ENCODE measurements around the gene TMCO4. TPM values are rescaled to one million over a fixed set of nuclear protein-coding genes. Genes with fewer than 3 reads are reported as not detected.

TMCO4 gene
- total RNA-seq, 1 donor from 2014 or later: 5.7 TPM

DNA sequence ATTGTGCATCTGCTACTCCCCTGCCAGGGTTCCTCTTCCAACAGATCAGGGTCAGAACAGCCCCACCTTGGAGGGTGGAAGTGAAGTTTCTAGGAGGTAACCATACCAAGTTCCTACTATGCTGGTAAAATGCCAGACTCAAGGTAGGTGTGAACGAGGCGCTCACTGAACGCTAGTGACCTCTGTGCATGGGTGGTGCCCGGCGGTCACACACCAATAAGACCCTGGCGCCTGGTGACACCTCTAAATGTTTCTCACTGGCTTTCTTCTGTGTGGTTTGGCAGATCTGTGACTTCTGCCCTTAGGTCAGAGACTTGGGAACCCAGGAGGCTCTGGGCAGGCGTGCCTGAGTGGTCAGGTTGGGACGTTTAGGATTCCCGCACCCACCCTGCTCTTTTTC lies 55.9 kb downstream of the TMCO4 start:
- Histone ChIP-seq H3K27me3 (no peaks in the 10 kb centered on the region), H3K27ac (no peak overlapping the region), H3K36me3 (peaks cover 29 to 59% of the 10 kb centered on the region in 2 donors), H3K4me1 (no peaks in the 10 kb centered on the region), H3K4me3 (no peak overlapping the region), H3K9me3 (peaks cover 0 to 4% of the 10 kb centered on the region in 2 donors)
- TF ChIP-seq, protein P1, sequence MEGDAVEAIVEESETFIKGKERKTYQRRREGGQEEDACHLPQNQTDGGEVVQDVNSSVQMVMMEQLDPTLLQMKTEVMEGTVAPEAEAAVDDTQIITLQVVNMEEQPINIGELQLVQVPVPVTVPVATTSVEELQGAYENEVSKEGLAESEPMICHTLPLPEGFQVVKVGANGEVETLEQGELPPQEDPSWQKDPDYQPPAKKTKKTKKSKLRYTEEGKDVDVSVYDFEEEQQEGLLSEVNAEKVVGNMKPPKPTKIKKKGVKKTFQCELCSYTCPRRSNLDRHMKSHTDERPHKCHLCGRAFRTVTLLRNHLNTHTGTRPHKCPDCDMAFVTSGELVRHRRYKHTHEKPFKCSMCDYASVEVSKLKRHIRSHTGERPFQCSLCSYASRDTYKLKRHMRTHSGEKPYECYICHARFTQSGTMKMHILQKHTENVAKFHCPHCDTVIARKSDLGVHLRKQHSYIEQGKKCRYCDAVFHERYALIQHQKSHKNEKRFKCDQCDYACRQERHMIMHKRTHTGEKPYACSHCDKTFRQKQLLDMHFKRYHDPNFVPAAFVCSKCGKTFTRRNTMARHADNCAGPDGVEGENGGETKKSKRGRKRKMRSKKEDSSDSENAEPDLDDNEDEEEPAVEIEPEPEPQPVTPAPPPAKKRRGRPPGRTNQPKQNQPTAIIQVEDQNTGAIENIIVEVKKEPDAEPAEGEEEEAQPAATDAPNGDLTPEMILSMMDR (IDR thresholded peaks at IDR 0.05): no peak
- no peak for DNase-seq (ENCODE audit: low spot score in 2 of 2)
- intact Hi-C loops (cut with DNase I): no loop called here

DNA sequence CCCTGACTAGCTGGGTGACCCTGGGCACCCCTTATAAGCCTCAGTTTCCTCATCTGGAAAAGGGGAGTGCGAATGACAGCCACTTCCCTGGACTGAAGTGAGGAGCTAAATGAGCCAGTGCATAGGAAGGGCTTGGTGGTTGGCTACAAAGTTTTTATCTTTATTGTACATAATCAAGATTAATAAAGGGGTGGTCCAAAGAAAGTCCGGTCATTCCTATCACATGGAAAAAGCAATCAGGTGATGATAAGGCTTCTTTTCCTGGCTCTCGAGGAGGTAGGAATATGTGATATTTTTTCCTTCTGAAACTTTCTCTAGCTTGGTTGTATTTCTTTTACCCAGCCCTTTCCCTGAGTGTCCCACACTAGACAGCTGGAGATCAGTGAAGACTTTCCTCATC lies 56.5 kb downstream of the TMCO4 start:
- Histone ChIP-seq H3K9me3 (peaks cover 0 to 10% of the 10 kb centered on the region in 2 donors), H3K4me1 (peaks cover 0 to 5% of the 10 kb centered on the region in 2 donors), H3K36me3 (peaks cover 29 to 62% of the 10 kb centered on the region in 2 donors), H3K27ac (no peak overlapping the region), H3K4me3 (no peak overlapping the region), H3K27me3 (no peaks in the 10 kb centered on the region)
- TF ChIP-seq, protein P1 (IDR thresholded peaks at IDR 0.05): no peak
- intact Hi-C loops (cut with DNase I): no loop called here
- DNase-seq (ENCODE audit: low spot score in 2 of 2): no peak

DNA sequence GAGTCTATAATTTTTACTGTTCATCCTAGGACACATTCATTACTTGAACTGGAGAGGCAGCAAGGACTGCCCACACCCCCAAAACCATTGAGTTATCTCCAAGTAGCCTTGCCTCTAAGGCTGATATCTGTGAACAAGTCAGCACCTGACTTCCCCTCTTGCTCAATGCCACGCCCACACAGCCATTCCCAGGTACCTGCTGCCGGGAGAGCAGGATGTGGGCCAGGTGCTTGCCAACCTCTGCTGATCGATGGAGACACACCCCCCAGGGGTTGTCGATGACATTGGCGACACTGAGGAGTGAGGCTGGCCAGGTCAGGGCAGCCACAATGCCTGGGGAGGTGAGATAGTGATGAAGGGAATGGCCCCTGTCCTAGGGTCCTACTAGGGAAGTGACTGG lies 60.1 kb downstream of the TMCO4 start:
- TF ChIP-seq, protein P1 (IDR thresholded peaks at IDR 0.05): no peak
- Histone ChIP-seq H3K4me1 (peaks cover 8 to 30% of the 10 kb centered on the region in 2 donors), H3K9me3 (peaks cover 0 to 13% of the 10 kb centered on the region in 2 donors), H3K36me3 (peaks cover 9 to 30% of the 10 kb centered on the region in 2 donors), H3K4me3 (no peak overlapping the region), H3K27me3 (no peaks in the 10 kb centered on the region), H3K27ac (peak overlapping the region in 1 of 2 donors; percentile 85)
- intact Hi-C loops (cut with DNase I): loop anchor here (10.0 kb wide), 1 partner anchor 295 kb away; no protein-coding TSS in a partner anchor
- no peak for DNase-seq (ENCODE audit: low spot score in 2 of 2)

DNA sequence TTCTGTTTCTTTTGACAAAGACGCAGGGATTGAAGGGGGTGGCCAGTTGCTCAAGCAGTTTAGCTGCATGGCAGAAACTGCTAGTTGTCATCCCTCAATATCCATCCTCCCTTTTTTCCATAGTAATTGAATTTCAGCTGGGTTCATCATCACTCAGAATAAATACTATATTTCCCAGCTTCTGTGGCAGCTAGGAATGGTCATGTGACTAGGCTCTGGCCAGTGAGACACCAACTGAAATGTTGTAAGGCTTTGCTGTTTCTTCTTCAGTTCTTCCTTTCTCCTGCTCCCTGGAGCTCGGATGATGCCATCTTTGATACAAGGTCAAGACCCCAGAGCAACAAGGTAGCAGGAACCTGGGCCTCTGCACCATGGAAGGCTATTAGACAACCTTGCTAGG lies 61.0 kb downstream of the TMCO4 start:
- intact Hi-C loops (cut with DNase I): loop anchor here (10.0 kb wide), 1 partner anchor 294 kb away; no protein-coding TSS in a partner anchor

DNA sequence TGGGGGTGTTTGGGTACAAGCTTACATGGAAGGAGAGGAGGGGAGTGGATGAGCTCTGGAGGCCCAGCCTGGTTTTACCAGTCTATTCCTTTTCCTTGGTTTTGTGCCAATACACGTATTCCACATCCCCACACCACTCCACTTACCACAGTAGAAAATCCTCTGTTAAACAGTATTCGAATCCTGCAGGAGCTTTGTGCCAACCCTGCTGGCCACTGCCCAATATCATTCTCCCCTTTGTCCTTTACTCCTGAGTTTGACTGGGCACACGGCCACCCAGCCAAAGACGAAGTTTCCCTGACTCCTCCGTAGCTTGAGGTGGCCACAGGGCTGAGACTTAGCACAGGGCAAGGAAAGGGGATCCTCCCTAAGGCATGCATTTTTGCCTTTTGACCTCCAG lies 61.6 kb downstream of the TMCO4 start:
- Histone ChIP-seq H3K4me3 (no peak overlapping the region), H3K9me3 (peaks cover 0 to 13% of the 10 kb centered on the region in 2 donors), H3K4me1 (peaks cover 8 to 35% of the 10 kb centered on the region in 2 donors), H3K36me3 (peaks cover 5 to 24% of the 10 kb centered on the region in 2 donors), H3K27me3 (no peaks in the 10 kb centered on the region), H3K27ac (peak overlapping the region; percentile 85 to 95)
- TF ChIP-seq, protein P1 (IDR thresholded peaks at IDR 0.05): no peak
- intact Hi-C loops (cut with DNase I): loop anchor here (10.0 kb wide), 1 partner anchor 293 kb away; no protein-coding TSS in a partner anchor
- no peak for DNase-seq (ENCODE audit: low spot score in 2 of 2)

More for the DNA sequence above, 61.0 kb downstream of the TMCO4 start:
- H3K9me3 ChIP-seq: peaks cover 0 to 13% of the 10 kb centered on the region in 2 donors
- no peaks in the 10 kb centered on the region for H3K27me3 ChIP-seq
- no peak for DNase-seq (ENCODE audit: low spot score in 2 of 2)
- peak overlapping the region; percentile 85 to 95 for H3K27ac ChIP-seq
- peaks cover 7 to 24% of the 10 kb centered on the region in 2 donors for H3K36me3 ChIP-seq
- peaks cover 8 to 35% of the 10 kb centered on the region in 2 donors for H3K4me1 ChIP-seq
- H3K4me3 ChIP-seq: no peak overlapping the region
- TF ChIP-seq, protein P1 (IDR thresholded peaks at IDR 0.05): no peak

All from ascending aorta (tissue), 2 donors.